Lower leg skin (tissue), 4 donors: ENCODE data around the gene ABHD2. TPM values are rescaled to one million over a fixed set of nuclear protein-coding genes. Genes with fewer than 3 reads are reported as not detected.
A peak's percentile ranks its signal among the peaks of the same experiment; 100 is the strongest.

ENCODE experiments used
- DNase-seq, 2 donors: peaks; one replicate each; pipeline ENCODE4 v3.0.0-alpha.2; 2019; ENCODE audit warnings: low spot score in 2 of 2
- H3K4me3 ChIP-seq: fragments of 200-600 bp; sonication (generic); 2 replicates; pipeline ENCODE4 v1.5.1; 2017; ENCODE audit warnings: mild to moderate bottlenecking, low read depth; ENCODE audit not compliant: poor library complexity, severe bottlenecking
- POLR2A ChIP-seq, 2 donors: fragments of 450-650 bp; IDR thresholded peaks; one replicate each; pipeline ENCODE4 v1.6.1; 2016 to 2017; ENCODE audit warnings: antibody characterized with exemption in 2 of 2, mild to moderate bottlenecking in 1 of 2, moderate library complexity in 1 of 2
- WGBS, 2 donors: methylation state at CpG; one replicate each; pipeline ENCODE4 v1.1.5; 2018; 5-methylcytosine and 5-hydroxymethylcytosine counted together
- intact Hi-C: fragments of 100-400 bp; cut with DNase I; formaldehyde crosslinking; loops from one replicate; pipeline ENCODE4 v1.15.0; 2023; ENCODE audit warnings: low total_unique reads
- total RNA-seq, 4 donors: library from RNA; depleted of rRNA; stranded (reverse); fragments of >200 nt; gene quantifications; one replicate each; pipeline ENCODE4 v1.1.0, GENCODE V29; 2016
- TF ChIP-seq, protein P1 (sequence below), 3 donors: fragments of 450-650 bp; IDR thresholded peaks; one replicate each; pipeline ENCODE4 v1.5.1; 2016; ENCODE audit warnings: antibody characterized with exemption in 3 of 3, mild to moderate bottlenecking in 3 of 3, moderate library complexity in 2 of 3

The ABHD2 gene
- total RNA-seq, 4 donors from 2014 or later, result 21.5 to 57.3 (median 38.5) TPM

DNA sequence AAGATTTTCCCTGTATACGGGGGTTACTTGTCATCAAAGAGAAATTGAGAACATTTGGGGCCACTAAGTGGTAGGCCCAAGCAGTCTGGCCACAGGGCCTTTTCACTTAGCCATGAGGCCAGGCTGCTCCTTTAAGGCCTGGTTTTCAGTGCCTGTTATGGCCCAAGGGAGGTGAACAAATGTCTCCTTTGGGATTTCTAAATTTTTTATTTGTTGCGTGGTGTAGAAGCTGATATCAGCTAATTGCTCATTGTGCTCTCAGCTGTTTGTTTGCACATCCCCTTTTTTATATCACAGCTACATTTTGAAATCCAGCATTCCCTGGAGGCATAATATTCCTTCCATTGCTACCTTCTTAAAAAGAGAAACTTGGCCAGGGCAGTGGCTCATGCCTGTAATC lies 84.7 kb downstream of the ABHD2 start:
- DNase-seq, result no peak
- intact Hi-C loops, result loop anchor here (5.0 kb wide), 1 partner anchor 116 kb away; no protein-coding TSS in a partner anchor
- TF ChIP-seq POLR2A (IDR thresholded peaks at IDR 0.05), result no peak
- TF ChIP-seq, protein P1, sequence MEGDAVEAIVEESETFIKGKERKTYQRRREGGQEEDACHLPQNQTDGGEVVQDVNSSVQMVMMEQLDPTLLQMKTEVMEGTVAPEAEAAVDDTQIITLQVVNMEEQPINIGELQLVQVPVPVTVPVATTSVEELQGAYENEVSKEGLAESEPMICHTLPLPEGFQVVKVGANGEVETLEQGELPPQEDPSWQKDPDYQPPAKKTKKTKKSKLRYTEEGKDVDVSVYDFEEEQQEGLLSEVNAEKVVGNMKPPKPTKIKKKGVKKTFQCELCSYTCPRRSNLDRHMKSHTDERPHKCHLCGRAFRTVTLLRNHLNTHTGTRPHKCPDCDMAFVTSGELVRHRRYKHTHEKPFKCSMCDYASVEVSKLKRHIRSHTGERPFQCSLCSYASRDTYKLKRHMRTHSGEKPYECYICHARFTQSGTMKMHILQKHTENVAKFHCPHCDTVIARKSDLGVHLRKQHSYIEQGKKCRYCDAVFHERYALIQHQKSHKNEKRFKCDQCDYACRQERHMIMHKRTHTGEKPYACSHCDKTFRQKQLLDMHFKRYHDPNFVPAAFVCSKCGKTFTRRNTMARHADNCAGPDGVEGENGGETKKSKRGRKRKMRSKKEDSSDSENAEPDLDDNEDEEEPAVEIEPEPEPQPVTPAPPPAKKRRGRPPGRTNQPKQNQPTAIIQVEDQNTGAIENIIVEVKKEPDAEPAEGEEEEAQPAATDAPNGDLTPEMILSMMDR (IDR thresholded peaks at IDR 0.05), result no peak

DNA sequence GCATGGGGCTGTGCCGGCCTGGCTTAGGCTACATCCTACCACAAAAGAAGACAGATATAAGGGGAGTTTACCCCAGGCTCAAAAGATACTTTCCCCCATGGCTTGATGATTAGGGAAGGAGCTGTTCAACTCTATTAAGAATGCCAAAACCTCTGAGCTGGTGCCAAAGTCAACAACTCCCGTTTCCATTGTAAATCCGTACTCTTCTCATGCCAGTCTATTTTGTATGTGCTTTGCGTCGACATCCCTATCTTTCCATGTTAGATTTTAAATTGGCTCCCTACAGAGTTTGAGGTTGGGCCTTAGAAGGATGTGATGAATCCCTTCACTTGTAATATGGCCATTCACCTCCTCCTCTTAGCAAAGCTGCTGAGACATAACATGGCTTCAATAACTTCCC lies 86.2 kb downstream of the ABHD2 start:
- TF ChIP-seq POLR2A (IDR thresholded peaks at IDR 0.05), result no peak
- TF ChIP-seq, protein P1 (IDR thresholded peaks at IDR 0.05), result no peak
- no peak overlapping the region for H3K4me3 ChIP-seq
- intact Hi-C loops, result loop anchor here (5.0 kb wide), 1 partner anchor 117 kb away; no protein-coding TSS in a partner anchor
- 52 to 65% methylated on average over 5 of the region's 5 CpGs for WGBS, 2 donors
- DNase-seq, result no peak

More for the DNA sequence above, 84.7 kb downstream of the ABHD2 start:
- 78% methylated on average over 2 of the region's 2 CpGs for WGBS, 2 donors
- no peak overlapping the region for H3K4me3 ChIP-seq

DNA sequence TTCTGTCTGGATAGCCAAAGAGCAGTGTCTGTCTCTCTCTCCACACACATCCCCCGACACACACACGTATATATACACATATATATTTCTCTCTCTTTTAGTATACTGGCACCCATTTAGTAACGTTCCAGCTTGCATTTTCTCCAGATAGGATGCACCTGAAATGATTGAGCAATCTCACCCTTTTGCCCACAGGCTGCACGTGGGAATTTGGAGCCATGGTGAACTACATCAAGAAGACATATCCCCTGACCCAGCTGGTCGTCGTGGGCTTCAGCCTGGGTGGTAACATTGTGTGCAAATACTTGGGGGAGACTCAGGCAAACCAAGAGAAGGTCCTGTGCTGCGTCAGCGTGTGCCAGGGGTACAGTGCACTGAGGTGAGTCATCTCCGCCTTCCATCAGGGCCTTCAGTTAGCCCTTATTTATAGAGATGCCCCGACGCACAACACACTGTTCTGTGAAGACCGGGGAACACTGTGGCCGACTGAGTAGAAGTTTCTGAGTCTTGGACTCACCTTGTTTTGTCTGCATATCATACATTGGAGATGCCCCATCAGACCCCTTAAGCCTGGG lies 87.4 kb downstream of the ABHD2 start:
- TF ChIP-seq, protein P1 (IDR thresholded peaks at IDR 0.05), result no peak
- TF ChIP-seq POLR2A (IDR thresholded peaks at IDR 0.05), result no peak
- H3K4me3 ChIP-seq, result no peak overlapping the region
- DNase-seq, result peak in 1 of 2 donors; percentile 53
- intact Hi-C loops, result loop anchor here (5.0 kb wide), 1 partner anchor 273 kb away; no protein-coding TSS in a partner anchor
- 81 to 82% methylated on average over 13 of the region's 13 CpGs for WGBS, 2 donors

DNA sequence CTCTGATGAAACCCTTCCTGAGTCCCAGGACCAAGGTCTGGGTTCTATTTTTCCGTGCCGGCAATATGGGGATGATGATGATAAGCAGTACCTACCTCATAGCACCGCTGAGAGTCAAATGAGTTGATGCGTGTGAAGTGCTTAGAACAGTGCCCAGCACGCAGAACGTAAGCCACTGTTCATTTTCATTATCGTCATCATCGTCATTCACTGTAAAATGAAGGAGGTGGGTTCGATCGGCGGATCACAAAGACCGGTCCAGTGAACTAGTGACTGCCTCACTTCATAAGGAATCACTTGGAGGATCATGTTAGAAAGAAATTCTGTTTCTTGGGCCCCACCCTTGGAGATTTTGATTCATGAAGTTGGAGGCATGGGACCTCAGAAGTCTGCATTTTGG lies 88.9 kb downstream of the ABHD2 start:
- TF ChIP-seq, protein P1 (IDR thresholded peaks at IDR 0.05), result no peak
- no peak for TF ChIP-seq POLR2A (IDR thresholded peaks at IDR 0.05)
- peak in 1 of 2 donors; percentile 60 for DNase-seq
- 92 to 95% methylated on average over 12 of the region's 12 CpGs for WGBS, 2 donors
- no peak overlapping the region for H3K4me3 ChIP-seq
- intact Hi-C loops, result loop anchor here (5.0 kb wide), 1 partner anchor 275 kb away; no protein-coding TSS in a partner anchor

DNA sequence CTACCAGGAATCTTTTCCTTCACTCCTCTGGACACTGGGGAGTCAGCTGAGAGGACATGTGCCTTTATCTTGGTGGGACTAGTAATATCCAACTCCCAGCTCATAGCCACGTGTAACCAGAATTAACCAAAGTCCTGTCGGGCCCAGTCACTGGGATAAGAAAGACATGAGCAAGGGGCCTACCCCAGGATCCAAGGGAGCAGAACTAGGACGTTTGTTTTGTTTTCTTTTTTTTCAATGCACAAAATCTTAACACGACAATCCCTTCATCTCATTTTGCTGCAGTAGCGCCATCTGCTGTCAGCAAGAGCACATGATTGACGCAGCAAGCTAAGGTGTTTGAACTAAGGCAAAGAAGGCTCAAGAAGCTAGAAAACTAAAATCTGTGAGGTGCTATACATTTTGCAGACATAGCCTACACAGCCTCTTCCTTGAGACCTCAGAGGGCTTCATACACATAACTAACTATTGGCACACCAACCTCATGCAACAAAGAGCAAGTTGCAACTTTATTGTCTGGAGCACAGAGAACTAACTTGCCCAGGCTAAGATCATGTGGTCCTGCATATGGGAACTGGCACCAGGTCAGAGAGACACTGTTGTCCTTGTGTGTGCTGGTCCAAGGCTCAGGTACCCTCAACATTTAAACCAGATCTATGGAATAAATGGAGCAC lies 89.5 kb downstream of the ABHD2 start:
- intact Hi-C loops, result loop anchor here (5.0 kb wide), 1 partner anchor 275 kb away; no protein-coding TSS in a partner anchor
- WGBS, 2 donors, result 8 to 11% methylated on average over 6 of the region's 6 CpGs
- no peak overlapping the region for H3K4me3 ChIP-seq
- peak; percentile 49 to 87 for DNase-seq
- TF ChIP-seq, protein P1 (IDR thresholded peaks at IDR 0.05), result peak in 1 of 3 donors; percentile 49
- TF ChIP-seq POLR2A (IDR thresholded peaks at IDR 0.05), result no peak
